IMR-90 (cell line): ENCODE results near the gene TMEM213. TPM values are rescaled to one million over a fixed set of nuclear protein-coding genes. Genes with fewer than 3 reads are reported as not detected.

Experiments
- ATAC-seq: fragments of 200-7000 bp; cut with Tn5 transposase; 2 replicates; pipeline ENCODE4 v1.9.1; 2020; ENCODE audit warnings: low read depth, mild to moderate bottlenecking, moderate library complexity
- BruUV-seq: library from RNA; stranded (reverse); fragments of 400-500 nt; replicated peaks from 2 replicates; lab custom pipeline; 2021; lab: Mats Ljungman, UMichigan
- CTCF ChIA-PET: fragments of 300-600 bp; formaldehyde crosslinking; extraction: SDS; loops from one replicate; lab custom pipeline; 2021; ENCODE audit warnings: antibody characterized with exemption; lab: Yijun Ruan, JAX
- POLR2A ChIA-PET: fragments of 300-600 bp; sonication (Branson Sonifier 250); formaldehyde crosslinking; loops from one replicate; lab custom pipeline; 2022; ENCODE audit warnings: antibody characterized with exemption; ENCODE audit not compliant: unreplicated experiment; lab: Charles Lee
- DNase-seq: peaks from one replicate; pipeline ENCODE4 v3.0.0; 2013
- H2AFZ ChIP-seq: replicated peaks from 2 replicates; pipeline ENCODE3; 2013; ENCODE audit warnings: low read length, mild to moderate bottlenecking; ENCODE audit not compliant: poor library complexity
- H2AK5ac ChIP-seq: 2 replicates; pipeline ENCODE4 v1.6.1; 2013; ENCODE audit warnings: low read depth, low read length, inconsistent platforms
- H2AK9ac ChIP-seq: replicated peaks from 2 replicates; pipeline ENCODE3; 2013; ENCODE audit warnings: mild to moderate bottlenecking, low read depth, low read length, moderate library complexity; ENCODE audit not compliant: poor library complexity
- H2BK120ac ChIP-seq: 2 replicates; pipeline ENCODE4 v1.6.1; 2013; ENCODE audit warnings: low read depth, low read length, inconsistent platforms
- H2BK15ac ChIP-seq: 3 replicates; pipeline ENCODE4 v1.6.1; 2013; ENCODE audit warnings: low read depth, low read length, inconsistent platforms
- H2BK20ac ChIP-seq: 2 replicates; pipeline ENCODE4 v1.6.1; 2013; ENCODE audit warnings: low read depth, mild to moderate bottlenecking, inconsistent platforms, low read length, moderate library complexity
- H2BK5ac ChIP-seq: 2 replicates; pipeline ENCODE4 v1.6.1; 2013; ENCODE audit warnings: mild to moderate bottlenecking, low read depth, low read length, inconsistent platforms; ENCODE audit not compliant: poor library complexity, severe bottlenecking
- H3K14ac ChIP-seq: replicated peaks from 2 replicates; pipeline ENCODE4 v1.6.1; 2013; ENCODE audit warnings: low read depth, low read length, inconsistent platforms
- H3K18ac ChIP-seq: 2 replicates; pipeline ENCODE4 v1.6.1; 2013; ENCODE audit warnings: low read depth, low read length, control low read depth
- H3K23ac ChIP-seq: 2 replicates; pipeline ENCODE4 v1.6.1; 2013; ENCODE audit warnings: low read depth, low read length, inconsistent platforms
- H3K27ac ChIP-seq: 2 replicates; pipeline ENCODE4 v1.5.1; 2013; ENCODE audit warnings: mild to moderate bottlenecking, control low read depth, low read length; ENCODE audit not compliant: insufficient read depth
- H3K27me3 ChIP-seq: 2 replicates; pipeline ENCODE4 v1.6.1; 2013; ENCODE audit warnings: low read length; ENCODE audit not compliant: control insufficient read depth, insufficient read depth
- H3K36me3 ChIP-seq: 2 replicates; pipeline ENCODE4 v1.6.1; 2013; ENCODE audit warnings: low read length, mixed read lengths; ENCODE audit not compliant: control insufficient read depth, insufficient read depth
- H3K4ac ChIP-seq: 2 replicates; pipeline ENCODE4 v1.6.1; 2013; ENCODE audit warnings: low read depth, low read length, inconsistent platforms
- H3K4me1 ChIP-seq: 2 replicates; pipeline ENCODE4 v1.6.1; 2013; ENCODE audit warnings: low read length, mixed read lengths; ENCODE audit not compliant: control insufficient read depth, insufficient read depth
- H3K4me2 ChIP-seq: 2 replicates; pipeline ENCODE4 v1.6.1; 2013; ENCODE audit warnings: low read depth, mild to moderate bottlenecking, control low read depth, low read length, moderate library complexity
- H3K4me3 ChIP-seq: 2 replicates; pipeline ENCODE4 v1.5.1; 2013; ENCODE audit warnings: low read depth, mild to moderate bottlenecking, control low read depth, low read length, moderate library complexity; ENCODE audit not compliant: insufficient read depth
- H3K56ac ChIP-seq: 2 replicates; pipeline ENCODE4 v1.6.1; 2013; ENCODE audit warnings: low read length, inconsistent platforms; ENCODE audit not compliant: insufficient read depth; ENCODE audit errors: extremely low read depth
- H3K79me1 ChIP-seq, 2 experiments: 2 replicates each; pipeline ENCODE4 v1.6.1; 2013; ENCODE audit warnings: low read length in 2 of 2, inconsistent platforms in 1 of 2, low read depth in 1 of 2
- H3K9ac ChIP-seq: 2 replicates; pipeline ENCODE4 v1.6.1; 2013; ENCODE audit warnings: low read depth, low read length, control low read depth
- H3K9me1 ChIP-seq: 2 replicates; pipeline ENCODE4 v1.6.1; 2013; ENCODE audit warnings: low read length, inconsistent platforms; ENCODE audit not compliant: insufficient read depth
- H3K9me3 ChIP-seq: 2 replicates; pipeline ENCODE4 v1.6.1; 2013; ENCODE audit warnings: low read length; ENCODE audit not compliant: control insufficient read depth, insufficient read depth
- H4K20me1 ChIP-seq: 2 replicates; pipeline ENCODE4 v1.6.1; 2013; ENCODE audit warnings: low read length, inconsistent platforms; ENCODE audit not compliant: insufficient read depth
- H4K5ac ChIP-seq: 2 replicates; pipeline ENCODE4 v1.6.1; 2013; ENCODE audit warnings: mild to moderate bottlenecking, low read depth, low read length, control low read depth
- H4K8ac ChIP-seq, 2 experiments: 2 replicates each; pipeline ENCODE4 v1.6.1; 2013; ENCODE audit warnings: low read depth in 2 of 2, low read length in 2 of 2, control low read depth in 1 of 2, inconsistent platforms in 1 of 2
- H4K91ac ChIP-seq: 2 replicates; pipeline ENCODE4 v1.6.1; 2013; ENCODE audit warnings: low read depth, low read length, inconsistent platforms; ENCODE audit not compliant: insufficient read depth
- BHLHE40 ChIP-seq: fragments of 150-350 bp; IDR thresholded peaks from 2 replicates; pipeline ENCODE4 v1.6.1; 2016; ENCODE audit warnings: mild to moderate bottlenecking, low read depth, low read length
- CEBPB ChIP-seq: IDR thresholded peaks from 2 replicates; pipeline ENCODE4 v1.6.1; 2012; ENCODE audit warnings: low read depth, low read length, improper control_type of control experiment
- CHD1 ChIP-seq: IDR thresholded peaks from 2 replicates; pipeline ENCODE4 v1.6.1; 2012; ENCODE audit warnings: low read depth, low read length, improper control_type of control experiment
- FOS ChIP-seq: fragments of 150-350 bp; IDR thresholded peaks from 2 replicates; pipeline ENCODE4 v1.6.1; 2016; ENCODE audit warnings: low read depth, low read length
- MAFK ChIP-seq: IDR thresholded peaks from 2 replicates; pipeline ENCODE4 v1.6.1; 2012; ENCODE audit warnings: low read depth, low read length, improper control_type of control experiment
- MAZ ChIP-seq: IDR thresholded peaks from 2 replicates; pipeline ENCODE4 v1.6.1; 2012; ENCODE audit warnings: low read depth, mild to moderate bottlenecking, low read length, improper control_type of control experiment, moderate library complexity, borderline replicate concordance
- MXI1 ChIP-seq: IDR thresholded peaks from 2 replicates; pipeline ENCODE4 v1.6.1; 2012; ENCODE audit warnings: low read depth, mild to moderate bottlenecking, low read length, moderate library complexity, borderline replicate concordance
- NFE2L2 ChIP-seq: fragments of 150-350 bp; IDR thresholded peaks from 2 replicates; pipeline ENCODE4 v1.6.1; 2016; ENCODE audit warnings: low read depth, mild to moderate bottlenecking, low read length
- POLR2A ChIP-seq: IDR thresholded peaks from 2 replicates; pipeline ENCODE4 v1.6.1; 2012; ENCODE audit warnings: mild to moderate bottlenecking, low read depth, low read length
- RCOR1 ChIP-seq: IDR thresholded peaks from 2 replicates; pipeline ENCODE4 v1.6.1; 2012; ENCODE audit warnings: mild to moderate bottlenecking, low read length, improper control_type of control experiment; ENCODE audit not compliant: insufficient replicate concordance
- RFX5 ChIP-seq: IDR thresholded peaks from 2 replicates; pipeline ENCODE4 v1.8.0; 2012; ENCODE audit warnings: low read depth, mild to moderate bottlenecking, low read length, moderate library complexity
- SMC3 ChIP-seq: fragments of 150-350 bp; IDR thresholded peaks from 2 replicates; pipeline ENCODE4 v1.6.1; 2016; ENCODE audit warnings: low read depth, mild to moderate bottlenecking, antibody characterized with exemption, low read length, moderate library complexity
- WGBS, 2 experiments: methylation state at CpG; one replicate each; pipeline versions ENCODE4 v1.1.5 to v1.1.7; 2013; ENCODE audit warnings: missing lambda C conversion rate in 2 of 2; ENCODE audit not compliant: insufficient read length in 1 of 2; ENCODE audit errors: extremely low coverage in 2 of 2; 5-methylcytosine and 5-hydroxymethylcytosine counted together
- dilution Hi-C: fragments of 300-500 bp; cut with HindIII; formaldehyde crosslinking; loops from one replicate; pipeline ENCODE4 v1.14.3; 2018; ENCODE audit warnings: low sequenced_read_pairs; ENCODE audit not compliant: unreplicated experiment
- in situ Hi-C: fragments of 300-500 bp; cut with MboI; formaldehyde crosslinking; loops from 3 replicates; pipeline ENCODE4 v1.14.3; 2019; ENCODE audit warnings: low sequenced_read_pairs, inconsistent platforms, mixed read lengths
- intact Hi-C: fragments of 100-400 bp; cut with micrococcal nuclease; formaldehyde crosslinking; loops from 2 replicates; pipeline ENCODE4 v1.10.0; 2022
- polyA plus RNA-seq, 3 experiments: library from polyadenylated mRNA; depleted of rRNA; stranded (reverse); fragments of >200 nt; gene quantifications; 2 replicates each; pipeline ENCODE4 v1.2.3, GENCODE V29; 2012; ENCODE audit warnings: low replicate concordance in 1 of 3
- total RNA-seq: library from RNA; depleted of rRNA; stranded (reverse); fragments of >200 nt; gene quantifications from 2 replicates; pipeline ENCODE4 v1.2.3, GENCODE V29; 2012
- TF ChIP-seq, protein P1 (sequence below): conservative IDR thresholded peaks from 2 replicates; pipeline ENCODE4 v1.5.1; 2012; ENCODE audit warnings: mild to moderate bottlenecking, low read depth, low read length, improper control_type of control experiment
- TF ChIP-seq, protein P2 (sequence below): fragments of 150-350 bp; IDR thresholded peaks from 2 replicates; pipeline ENCODE4 v1.6.1; 2017; ENCODE audit warnings: mild to moderate bottlenecking, antibody characterized with exemption, low read length, low read depth

Gene TMEM213
- total and polyA plus RNA-seq, 2 of the 4 experiments (the other 2 are of a cell fraction), result not detected

DNA sequence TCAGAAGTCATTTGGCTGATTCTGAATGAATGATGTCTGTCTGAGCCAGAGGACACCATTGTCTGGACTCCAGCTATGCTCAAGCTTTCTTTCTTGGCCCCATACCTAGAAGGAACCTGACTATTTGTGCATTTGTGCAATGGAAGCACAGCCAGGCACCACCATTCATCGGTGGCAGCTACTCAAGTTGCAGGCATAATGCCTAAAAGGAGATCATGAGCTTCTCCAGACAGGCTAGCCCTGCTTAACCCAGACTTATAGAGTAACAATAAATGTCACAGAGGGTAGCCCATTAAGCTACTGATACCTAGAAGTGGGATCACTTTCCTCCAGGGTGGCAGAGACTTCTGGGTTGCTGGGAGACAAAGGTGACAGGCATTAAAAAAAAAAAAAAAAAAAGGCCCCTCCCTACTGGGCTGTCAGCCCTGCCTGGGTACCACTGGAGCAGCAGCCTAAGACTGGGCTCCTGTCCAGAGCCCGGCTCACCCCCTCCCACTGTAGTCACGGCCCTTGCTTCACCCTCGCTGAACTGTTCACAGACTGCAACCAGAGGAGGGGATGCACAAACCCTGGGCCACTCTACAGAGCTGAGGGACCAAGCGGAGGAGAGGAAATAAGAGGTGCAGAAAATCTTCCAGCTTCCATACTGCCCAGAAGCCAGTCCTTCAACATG lies 75.6 kb downstream of the TMEM213 start:
- no TSS peak for BruUV-seq
- H3K36me3 ChIP-seq, result peaks cover 8% of the 10 kb centered on the region
- peak overlapping the region; percentile 53; the same call in 1 of the 2 replicates for H3K4ac ChIP-seq
- no peaks in the 10 kb centered on the region for H3K27me3 ChIP-seq
- POLR2A ChIA-PET, result no interaction called here
- WGBS, 2 experiments, result 43% methylated on average over 1 of the region's 5 CpGs; no CpG with 5 or more reads in 1 of the 2 experiments
- no peaks in the 10 kb centered on the region for H3K9me3 ChIP-seq
- peak overlapping the region; percentile 55 for H3K14ac ChIP-seq
- H3K56ac ChIP-seq, result no peak overlapping the region
- peak overlapping the region; percentile 14 for H2AFZ ChIP-seq
- H2AK9ac ChIP-seq, result peak overlapping the region; percentile 33
- no peak for TF ChIP-seq CHD1
- TF ChIP-seq MAFK, result no peak
- no peak for TF ChIP-seq BHLHE40
- TF ChIP-seq MXI1, result no peak
- TF ChIP-seq MAZ, result no peak
- TF ChIP-seq, protein P1, sequence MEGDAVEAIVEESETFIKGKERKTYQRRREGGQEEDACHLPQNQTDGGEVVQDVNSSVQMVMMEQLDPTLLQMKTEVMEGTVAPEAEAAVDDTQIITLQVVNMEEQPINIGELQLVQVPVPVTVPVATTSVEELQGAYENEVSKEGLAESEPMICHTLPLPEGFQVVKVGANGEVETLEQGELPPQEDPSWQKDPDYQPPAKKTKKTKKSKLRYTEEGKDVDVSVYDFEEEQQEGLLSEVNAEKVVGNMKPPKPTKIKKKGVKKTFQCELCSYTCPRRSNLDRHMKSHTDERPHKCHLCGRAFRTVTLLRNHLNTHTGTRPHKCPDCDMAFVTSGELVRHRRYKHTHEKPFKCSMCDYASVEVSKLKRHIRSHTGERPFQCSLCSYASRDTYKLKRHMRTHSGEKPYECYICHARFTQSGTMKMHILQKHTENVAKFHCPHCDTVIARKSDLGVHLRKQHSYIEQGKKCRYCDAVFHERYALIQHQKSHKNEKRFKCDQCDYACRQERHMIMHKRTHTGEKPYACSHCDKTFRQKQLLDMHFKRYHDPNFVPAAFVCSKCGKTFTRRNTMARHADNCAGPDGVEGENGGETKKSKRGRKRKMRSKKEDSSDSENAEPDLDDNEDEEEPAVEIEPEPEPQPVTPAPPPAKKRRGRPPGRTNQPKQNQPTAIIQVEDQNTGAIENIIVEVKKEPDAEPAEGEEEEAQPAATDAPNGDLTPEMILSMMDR, result no peak
- no peak for TF ChIP-seq FOS
- TF ChIP-seq RCOR1, result no peak
- TF ChIP-seq POLR2A, result no peak
- TF ChIP-seq, protein P2, sequence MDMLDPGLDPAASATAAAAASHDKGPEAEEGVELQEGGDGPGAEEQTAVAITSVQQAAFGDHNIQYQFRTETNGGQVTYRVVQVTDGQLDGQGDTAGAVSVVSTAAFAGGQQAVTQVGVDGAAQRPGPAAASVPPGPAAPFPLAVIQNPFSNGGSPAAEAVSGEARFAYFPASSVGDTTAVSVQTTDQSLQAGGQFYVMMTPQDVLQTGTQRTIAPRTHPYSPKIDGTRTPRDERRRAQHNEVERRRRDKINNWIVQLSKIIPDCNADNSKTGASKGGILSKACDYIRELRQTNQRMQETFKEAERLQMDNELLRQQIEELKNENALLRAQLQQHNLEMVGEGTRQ, result no peak
- no peak for TF ChIP-seq SMC3
- TF ChIP-seq NFE2L2, result no peak
- TF ChIP-seq RFX5, result no peak
- no peak for TF ChIP-seq CEBPB
- no peak overlapping the region for H3K27ac ChIP-seq
- H2BK120ac ChIP-seq, result peak overlapping the region; percentile 3; the same call in 1 of the 2 replicates
- peaks cover 9% of the 10 kb centered on the region; the same call in 1 of the 2 replicates for H3K9me1 ChIP-seq
- in situ Hi-C loops (no loop called here), dilution Hi-C loops (no loop called here), intact Hi-C loops (no loop called here)
- peaks cover 8% of the 10 kb centered on the region; the same call in 1 of the 2 replicates for H3K4me1 ChIP-seq
- peak overlapping the region; percentile 9; the same call in 1 of the 2 replicates for H4K91ac ChIP-seq
- no peak overlapping the region for H2AK5ac ChIP-seq
- CTCF ChIA-PET, result interaction anchor here (1.6 kb wide), 1 partner anchor 13 kb away, joined by 8 read pairs; no protein-coding TSS in a partner anchor
- H4K5ac ChIP-seq, result no peak overlapping the region
- peak overlapping the region; percentile 72 for H2BK20ac ChIP-seq
- H3K23ac ChIP-seq, result no peak overlapping the region
- no peak overlapping the region for H2BK5ac ChIP-seq
- no peak for ATAC-seq
- H3K4me3 ChIP-seq, result no peak overlapping the region
- H3K18ac ChIP-seq, result no peak overlapping the region
- no peak overlapping the region for H2BK15ac ChIP-seq
- DNase-seq, result no peak
- no peak overlapping the region for H4K8ac ChIP-seq
- H4K20me1 ChIP-seq, result no peaks in the 10 kb centered on the region
- H3K4me2 ChIP-seq, result no peak overlapping the region
- H3K9ac ChIP-seq, result no peak overlapping the region
- no peaks in the 10 kb centered on the region for H3K79me1 ChIP-seq
